Activated CD4-positive, alpha-beta T cell treated with anti-CD3 and anti-CD28 coated beads, Interleukin-2, amount 50 U/mL, for 4 hours (primary cell): Measurements from ENCODE around the gene AUTS2.

Experiments used
- DNase-seq, 2 experiments: peaks; one replicate each; pipeline ENCODE4 v3.0.0-alpha.2; 2020

The AUTS2 gene

GRCh38 chr7:69912141-69912540 is 313.9 kb downstream of the AUTS2 start:
- DNase-seq = no peak

- no peak for DNase-seq
Observed at GRCh38 chr7:69912846-69913245, 314.6 kb downstream of the AUTS2 start.

DNA sequence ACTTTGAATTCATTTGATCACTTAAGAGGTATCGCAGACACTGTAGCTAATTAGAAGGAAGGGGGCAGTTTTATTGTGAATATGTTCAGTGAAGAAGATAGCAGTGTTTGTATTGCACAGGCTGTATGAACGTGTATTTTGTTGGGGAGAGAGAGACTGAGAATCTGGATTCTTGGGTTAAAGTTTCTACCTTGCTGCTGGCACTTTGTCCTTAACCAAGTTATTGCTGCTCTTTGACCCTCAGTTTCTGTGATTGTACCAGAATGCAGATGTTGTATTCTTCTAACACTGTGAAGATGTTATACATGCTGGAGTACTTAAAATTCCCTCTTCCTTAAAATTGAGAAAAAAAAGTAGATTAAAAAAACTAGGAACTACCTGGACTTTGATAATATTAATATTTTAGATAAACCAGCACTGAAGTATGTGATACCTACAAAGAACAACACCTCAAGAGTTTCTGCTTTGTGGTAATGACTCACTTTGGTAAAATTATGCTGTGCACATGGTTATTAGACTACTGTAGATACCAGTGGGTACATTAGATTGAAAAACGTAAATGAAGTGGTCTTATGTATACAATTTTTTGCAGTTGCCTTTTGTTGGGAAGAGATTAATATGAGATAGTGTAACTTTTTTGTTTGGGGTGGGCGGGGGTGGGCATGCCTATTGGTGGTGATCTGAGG is 321.3 kb downstream of the AUTS2 start:
- no peak for DNase-seq

GRCh38 chr7:69920797-69921196 is 322.5 kb downstream of the AUTS2 start:
- no peak for DNase-seq

DNA sequence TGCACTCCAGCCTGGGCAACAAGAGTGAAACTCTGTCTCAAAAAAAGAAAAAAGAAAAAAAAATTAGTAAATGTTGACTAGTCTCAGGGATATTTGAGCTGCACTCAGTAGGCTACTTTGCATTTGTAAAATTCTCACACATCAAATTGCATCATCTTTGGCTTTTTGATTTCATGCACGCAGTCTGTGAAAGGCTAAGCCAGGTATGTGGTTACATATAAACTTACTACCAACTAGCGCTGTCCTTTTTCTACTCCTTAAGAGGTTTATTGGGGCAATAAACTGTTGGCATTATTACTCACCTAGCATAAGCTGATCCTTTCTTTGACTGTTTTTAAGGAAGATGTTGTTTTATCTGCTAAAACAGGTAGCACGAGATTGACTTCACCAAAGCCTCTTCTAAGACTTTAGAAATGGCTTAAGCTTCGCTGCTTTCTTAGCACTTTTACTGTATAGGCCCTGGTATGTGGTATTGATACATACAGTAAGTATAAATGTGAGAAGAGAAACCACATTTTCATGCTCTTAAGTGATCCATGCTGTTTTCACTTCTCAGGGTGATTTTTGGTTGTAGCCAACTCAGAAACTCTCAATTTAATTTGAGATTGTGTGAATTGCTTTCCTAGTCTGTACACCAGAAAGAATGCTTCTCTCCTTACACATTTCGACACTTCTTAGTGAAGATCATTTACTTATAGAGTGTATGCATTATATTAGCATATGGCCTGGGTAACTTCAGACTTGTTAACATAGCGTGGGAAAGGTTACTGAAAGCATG is 323.9 kb downstream of the AUTS2 start:
- DNase-seq = no peak

DNA sequence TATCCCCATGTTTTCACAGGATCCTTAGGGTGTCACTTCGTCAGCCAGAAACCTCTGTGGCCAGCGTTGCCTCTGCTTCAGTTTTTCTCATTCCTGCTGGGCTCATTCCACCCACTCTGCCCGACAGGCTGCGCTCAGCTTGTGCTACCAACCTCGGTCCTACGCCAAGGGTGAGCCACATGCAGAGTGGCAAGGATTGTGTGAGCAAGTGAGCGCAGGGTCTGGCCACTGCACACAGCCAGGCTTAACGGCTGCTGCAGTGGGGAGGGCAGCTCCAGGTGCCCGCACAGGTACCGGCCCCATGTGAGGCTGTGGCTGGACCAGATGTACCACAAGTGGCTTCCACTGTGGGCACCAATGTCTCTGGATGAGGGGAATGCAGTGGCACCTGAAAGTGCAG is 329.2 kb downstream of the AUTS2 start:
- no peak for DNase-seq

DNA sequence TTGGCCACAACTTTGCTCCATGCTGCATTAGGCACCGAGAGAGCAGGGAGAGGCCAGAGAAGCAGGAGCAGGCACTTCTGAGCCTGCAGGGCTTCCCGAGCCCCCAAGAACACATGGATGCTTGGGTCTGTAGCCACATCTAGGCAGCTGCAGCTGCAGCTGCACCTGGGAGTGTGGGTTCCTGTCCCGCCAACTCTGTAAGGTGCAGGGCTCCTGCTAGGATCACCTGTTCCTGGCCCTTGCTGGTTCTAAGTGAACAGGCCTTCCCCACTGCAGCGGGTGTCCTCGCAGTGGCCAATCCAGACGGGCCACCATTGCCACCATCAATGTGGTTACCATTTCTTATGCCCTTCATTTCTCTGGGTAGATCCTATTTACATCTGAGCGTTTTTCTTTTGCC is 330.3 kb downstream of the AUTS2 start:
- no peak for DNase-seq

GRCh38 chr7:69929622-69930021 is 331.3 kb downstream of the AUTS2 start:
- DNase-seq = no peak

- DNase-seq = no peak
Observed at GRCh38 chr7:69932034-69932628, 333.9 kb downstream of the AUTS2 start.

GRCh38 chr7:69934144-69934903 is 336.0 kb downstream of the AUTS2 start:
- no peak for DNase-seq

GRCh38 chr7:69935107-69935506 is 336.8 kb downstream of the AUTS2 start:
- DNase-seq = no peak

DNA sequence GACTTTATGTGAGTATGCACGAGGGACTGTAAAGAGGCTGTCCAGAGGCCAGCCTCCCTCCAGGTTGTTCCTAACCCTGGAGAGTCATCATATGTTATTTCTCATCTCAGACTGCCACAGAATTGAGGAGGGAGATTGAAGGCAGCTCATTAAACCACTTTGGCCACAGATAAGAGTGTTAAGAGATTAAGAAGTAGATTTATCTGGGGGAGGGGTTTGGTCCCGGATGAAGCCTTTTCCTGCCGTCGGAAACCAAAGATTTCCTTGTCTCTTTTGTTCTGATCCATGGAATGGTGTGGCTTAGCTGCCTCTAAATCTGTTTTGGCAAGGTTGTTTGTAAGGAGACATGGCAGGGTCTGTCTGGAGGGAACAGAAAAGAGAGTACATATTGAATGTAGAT is 338.8 kb downstream of the AUTS2 start:
- DNase-seq = no peak

DNA sequence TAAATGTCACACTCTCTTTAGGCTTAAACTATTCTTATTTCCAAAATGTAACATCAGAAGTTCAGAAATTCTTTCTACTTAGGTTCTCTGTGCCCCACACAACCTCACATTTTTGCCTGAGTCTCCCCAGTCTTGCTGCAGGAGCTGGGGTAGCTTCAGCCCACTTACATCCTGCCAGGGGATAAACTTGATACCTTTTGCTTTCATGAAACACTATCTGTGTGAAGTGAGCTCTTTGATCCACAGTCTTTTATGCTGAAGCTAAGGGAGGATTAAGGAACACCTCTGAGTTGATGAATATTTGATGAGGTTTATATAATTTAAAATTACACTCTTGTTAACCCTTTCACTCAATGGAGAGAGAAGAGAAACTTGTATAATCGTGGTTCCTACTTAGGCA is 341.0 kb downstream of the AUTS2 start:
- DNase-seq = no peak

DNA sequence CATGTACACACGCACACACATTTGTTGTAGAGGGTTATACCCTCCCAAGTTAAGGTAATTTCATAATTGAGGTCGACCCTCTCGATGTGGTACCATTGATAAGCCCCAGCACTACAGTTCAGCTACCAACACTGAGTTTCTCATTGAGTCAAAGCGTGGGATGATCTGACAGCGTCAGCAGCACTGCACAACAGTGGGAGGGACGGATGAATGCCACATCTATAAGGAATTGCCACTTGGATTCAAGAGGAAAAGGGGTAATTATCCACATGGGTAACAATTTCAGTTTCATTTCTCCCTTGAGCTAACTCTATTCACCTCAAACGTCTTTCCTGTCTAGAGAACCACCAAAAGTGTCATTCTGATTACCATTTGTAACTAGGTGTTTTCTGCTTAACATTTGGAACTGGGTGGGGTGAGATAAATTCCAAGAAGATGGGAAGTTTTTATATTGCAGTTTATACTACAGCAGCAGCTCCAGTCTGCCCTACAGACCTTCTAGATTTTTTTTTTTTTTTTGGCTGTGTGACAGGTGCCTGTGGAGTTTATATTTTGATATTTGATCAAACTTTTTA is 342.9 kb downstream of the AUTS2 start:
- DNase-seq = no peak

DNA sequence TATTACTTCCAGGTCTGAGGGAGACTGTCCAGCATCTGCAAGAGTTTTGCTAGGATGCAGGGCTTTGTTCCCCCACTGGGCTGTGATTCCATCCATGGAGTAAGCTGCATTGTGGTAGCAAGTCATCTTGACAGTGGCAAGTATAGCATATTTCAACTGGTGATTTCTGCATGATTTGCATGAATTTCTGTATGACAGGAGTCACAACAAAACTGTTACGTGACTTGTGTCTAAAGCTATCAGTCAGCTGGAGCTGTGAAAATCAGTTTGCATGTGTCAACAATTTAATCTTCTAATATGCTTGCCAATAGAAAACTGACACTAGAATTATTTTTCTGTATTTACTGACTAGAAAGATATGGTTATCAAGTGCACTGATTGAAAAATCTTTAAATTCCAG is 344.3 kb downstream of the AUTS2 start:
- no peak for DNase-seq

DNA sequence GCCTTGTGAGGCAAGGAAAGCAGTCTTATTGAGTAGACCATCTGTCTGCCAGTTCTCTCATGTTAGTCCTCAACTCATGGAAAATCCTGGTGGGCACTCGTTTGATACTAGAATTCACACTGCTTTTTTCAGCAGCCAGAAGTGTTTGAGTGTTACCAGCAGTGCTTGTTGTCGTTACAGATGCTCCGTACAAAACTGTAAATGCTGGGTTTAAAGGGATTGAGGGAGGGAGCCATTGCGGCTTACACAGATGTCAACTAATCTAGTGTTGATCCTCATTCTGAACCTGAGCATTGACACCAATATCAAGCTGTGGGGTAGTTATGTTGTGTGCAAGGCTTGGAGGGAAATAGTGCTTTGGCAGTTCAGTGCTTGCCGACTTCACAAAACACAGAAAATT is 348.6 kb downstream of the AUTS2 start:
- no peak for DNase-seq

DNA sequence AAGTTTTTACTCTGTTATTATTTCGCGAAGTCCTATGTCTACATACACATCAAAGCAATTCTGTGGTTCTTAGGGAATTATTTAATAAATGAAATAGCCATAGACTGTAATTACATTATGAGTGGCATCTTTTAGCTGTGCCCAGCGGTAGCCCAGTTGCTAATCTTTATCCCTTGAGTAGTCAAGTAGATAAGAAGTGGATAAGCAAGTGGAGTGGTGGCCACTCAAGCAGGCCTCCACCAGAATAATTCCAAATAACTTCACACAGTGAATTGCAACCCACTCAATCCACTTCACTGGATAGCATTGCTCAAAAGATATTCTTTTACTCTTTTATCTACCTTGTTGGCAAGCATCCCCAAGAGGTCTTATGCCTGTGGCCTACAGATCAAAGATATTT is 349.7 kb downstream of the AUTS2 start:
- no peak for DNase-seq

- no peak for DNase-seq
Observed at GRCh38 chr7:69949122-69949521, 350.8 kb downstream of the AUTS2 start.

GRCh38 chr7:69951458-69951857 is 353.2 kb downstream of the AUTS2 start:
- DNase-seq = no peak

DNA sequence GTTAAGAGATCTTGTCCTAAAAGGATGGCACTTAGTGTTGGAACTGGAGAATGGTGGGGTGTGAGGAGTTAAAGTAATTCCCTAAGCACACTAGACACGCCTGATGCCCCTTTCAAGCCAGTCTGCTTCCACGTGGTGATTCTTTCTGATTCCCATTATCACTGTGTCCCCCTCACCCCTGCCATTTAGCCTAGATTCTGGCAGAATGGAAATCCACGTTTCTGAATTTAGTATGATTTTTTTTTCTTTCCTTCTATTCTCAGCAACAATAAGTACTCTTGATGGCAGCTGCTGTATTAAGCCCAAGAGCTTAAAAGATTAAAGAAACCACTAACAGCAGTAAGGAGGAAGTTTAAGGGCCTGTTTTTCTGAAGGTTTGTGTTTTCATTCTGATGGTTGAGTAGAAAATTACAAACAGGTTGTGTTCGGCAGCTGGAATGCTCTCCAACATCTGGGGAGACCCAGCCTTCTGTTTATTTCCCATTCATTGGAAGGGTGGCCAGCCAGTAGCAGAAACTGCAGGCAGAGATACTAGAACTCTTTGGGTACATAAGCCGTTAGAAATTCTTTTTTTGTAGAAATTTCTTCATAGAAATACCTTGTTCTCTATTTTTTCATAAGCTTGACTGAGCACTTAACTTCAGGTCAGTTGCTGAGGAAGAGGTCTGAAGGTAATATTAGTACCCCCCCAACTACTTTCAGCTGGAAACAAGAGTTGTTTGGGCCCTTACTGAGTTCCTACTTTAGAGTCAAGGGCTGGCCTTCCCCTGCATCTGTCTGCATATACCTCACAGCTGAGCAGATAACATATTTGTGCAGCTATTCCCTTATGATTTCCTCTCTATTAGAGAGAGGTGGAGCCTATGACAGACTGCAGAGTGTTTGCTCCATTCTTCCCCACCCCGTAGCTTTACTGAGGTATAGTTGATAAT is 355.1 kb downstream of the AUTS2 start:
- no peak for DNase-seq

GRCh38 chr7:69956541-69956940 is 358.3 kb downstream of the AUTS2 start:
- DNase-seq = no peak

GRCh38 chr7:69957661-69958060 is 359.4 kb downstream of the AUTS2 start:
- no peak for DNase-seq
